Activated B cell treated with CpG ODN at 0.5 μM for 24 hours (primary cell): Measurements from ENCODE around the gene SYT9. TPM values are rescaled to one million over a fixed set of nuclear protein-coding genes. Genes with fewer than 3 reads are reported as not detected.

Experiments used
- ATAC-seq: fragments of 200-7000 bp; cut with Tn5 transposase; one replicate; pipeline ENCODE4 v1.10.0; 2021; ENCODE audit warnings: low read depth, mild to moderate bottlenecking, moderate library complexity
- CTCF ChIA-PET: fragments of 350-600 bp; sonication (Branson Sonifier 250); formaldehyde crosslinking; loops from one replicate; lab custom pipeline; 2021; ENCODE audit warnings: antibody characterized with exemption; lab: Charles Lee
- POLR2A ChIA-PET: fragments of 350-600 bp; sonication (Branson Sonifier 250); formaldehyde crosslinking; loops from one replicate; lab custom pipeline; 2021; ENCODE audit warnings: antibody characterized with exemption; lab: Charles Lee
- DNase-seq: peaks from one replicate; pipeline ENCODE4 v3.0.0; 2022
- H3K27ac Mint-ChIP-seq: one replicate; pipeline ENCODE4 v1.8.0; 2020; ENCODE audit warnings: mixed read lengths
- H3K27me3 Mint-ChIP-seq: one replicate; pipeline ENCODE4 v1.8.0; 2021; ENCODE audit warnings: mixed read lengths
- H3K36me3 Mint-ChIP-seq: one replicate; pipeline ENCODE4 v1.8.0; 2021; ENCODE audit warnings: low read depth, mixed read lengths
- H3K4me1 Mint-ChIP-seq: one replicate; pipeline ENCODE4 v1.8.0; 2021; ENCODE audit warnings: mixed read lengths
- H3K4me3 Mint-ChIP-seq: one replicate; pipeline ENCODE4 v1.8.0; 2020; ENCODE audit warnings: mild to moderate bottlenecking, mixed read lengths
- H3K9me3 Mint-ChIP-seq: one replicate; pipeline ENCODE4 v1.8.0; 2020; ENCODE audit warnings: mixed read lengths
- CTCF ChIP-seq: fragments of 200-600 bp; IDR thresholded peaks from one replicate; pipeline ENCODE4 v1.8.0; 2022; ENCODE audit warnings: antibody characterized with exemption, mild to moderate bottlenecking
- intact Hi-C: fragments of 100-400 bp; cut with micrococcal nuclease; formaldehyde crosslinking; loops from one replicate; pipeline ENCODE4 v1.15.1; 2024
- total RNA-seq: library from RNA; stranded (reverse); gene quantifications from 2 replicates; pipeline ENCODE4 v1.2.3, GENCODE V29; 2022

Gene SYT9
- total RNA-seq, 1 donor from 2014 or later, result not detected

- H3K9me3 Mint-ChIP-seq, result no peaks in the 10 kb centered on the region
- H3K4me3 Mint-ChIP-seq, result no peak overlapping the region
- H3K27ac Mint-ChIP-seq, result no peak overlapping the region
- no peaks in the 10 kb centered on the region for H3K27me3 Mint-ChIP-seq
- H3K4me1 Mint-ChIP-seq, result peaks cover 42% of the 10 kb centered on the region
- CTCF ChIA-PET, result interaction anchor here (1.2 kb wide), 1 partner anchor 10 kb away, joined by 3 read pairs; no protein-coding TSS in a partner anchor
- H3K36me3 Mint-ChIP-seq, result no peaks in the 10 kb centered on the region
- intact Hi-C loops, result no loop called here
- DNase-seq (no peak), ATAC-seq (no peak)
- TF ChIP-seq CTCF, result no peak
- POLR2A ChIA-PET, result interaction anchor here (2.6 kb wide), 1 partner anchor 10 kb away, joined by 28 read pairs; the partner anchor contains the start of gene PPFIBP2
These were observed 250.2 kb downstream of the SYT9 start for GRCh38 chr11:7501894-7502293.

GRCh38 chr11:7506243-7506642 lies 254.5 kb downstream of the SYT9 start:
- intact Hi-C loops, result loop anchor here (1.0 kb wide), 1 partner anchor 8 kb away; no protein-coding TSS in a partner anchor
- Mint-ChIP-seq H3K27ac (peak overlapping the region; percentile 65), H3K9me3 (no peaks in the 10 kb centered on the region), H3K36me3 (no peaks in the 10 kb centered on the region), H3K4me1 (peaks cover 34% of the 10 kb centered on the region), H3K4me3 (no peak overlapping the region), H3K27me3 (no peaks in the 10 kb centered on the region)
- DNase-seq, result no peak
- CTCF ChIA-PET, result interaction anchor here (1.0 to 1.7 kb wide), 2 partner anchors 15 to 183 kb away, joined by 3 to 4 read pairs; no protein-coding TSS in a partner anchor
- POLR2A ChIA-PET, result interaction anchor here (1.2 to 1.4 kb wide), 3 partner anchors 10 to 32 kb away, joined by 3 to 7 read pairs (median 5); no protein-coding TSS in a partner anchor
- ATAC-seq, result peak; percentile 60
- TF ChIP-seq CTCF, result no peak

- Mint-ChIP-seq H3K9me3 (no peaks in the 10 kb centered on the region), H3K27ac (no peak overlapping the region), H3K4me3 (no peak overlapping the region), H3K4me1 (peaks cover 53% of the 10 kb centered on the region), H3K36me3 (peaks cover under 1% of the 10 kb centered on the region), H3K27me3 (no peaks in the 10 kb centered on the region)
- CTCF ChIA-PET, result interaction anchor here (1.5 kb wide), 1 partner anchor 60 kb away, joined by 3 read pairs; no protein-coding TSS in a partner anchor
- intact Hi-C loops, result no loop called here
- POLR2A ChIA-PET, result interaction anchor here (0.9 to 1.1 kb wide), 2 partner anchors 12 kb away, joined by 3 read pairs; no protein-coding TSS in a partner anchor
- TF ChIP-seq CTCF, result no peak
- ATAC-seq (no peak), DNase-seq (no peak)
These were observed 256.4 kb downstream of the SYT9 start for GRCh38 chr11:7508087-7508486.

GRCh38 chr11:7509966-7510365 lies 258.3 kb downstream of the SYT9 start:
- no peak for TF ChIP-seq CTCF
- no peak overlapping the region for H3K4me3 Mint-ChIP-seq
- H3K9me3 Mint-ChIP-seq, result no peaks in the 10 kb centered on the region
- POLR2A ChIA-PET, result interaction anchor here (4.5 to 5.4 kb wide), 3 partner anchors 9 to 13 kb away, joined by 28 to 91 read pairs (median 66); no protein-coding TSS in a partner anchor
- H3K27me3 Mint-ChIP-seq, result no peaks in the 10 kb centered on the region
- DNase-seq (no peak), ATAC-seq (no peak)
- peaks cover 4% of the 10 kb centered on the region for H3K36me3 Mint-ChIP-seq
- intact Hi-C loops, result loop anchor here (5.0 to 10.0 kb wide), 7 partner anchors 97 to 1885 kb away; partner anchors contain the start of genes EIF3F, OR2D3, TAF10 and TRIM3
- H3K4me1 Mint-ChIP-seq, result peaks cover 61% of the 10 kb centered on the region
- CTCF ChIA-PET, result interaction anchor here (1.3 kb wide), 1 partner anchor 147 kb away, joined by 4 read pairs; no protein-coding TSS in a partner anchor
- H3K27ac Mint-ChIP-seq, result no peak overlapping the region

- ATAC-seq (no peak), DNase-seq (no peak)
- ChIA-PET POLR2A (interaction anchor here (1.1 to 5.4 kb wide), 6 partner anchors 10 to 38 kb away, joined by 3 to 91 read pairs (median 22); no protein-coding TSS in a partner anchor), CTCF (interaction anchor here (1.0 to 2.5 kb wide), 4 partner anchors 9 to 146 kb away, joined by 3 to 20 read pairs (median 4); no protein-coding TSS in a partner anchor)
- no peak for TF ChIP-seq CTCF
- intact Hi-C loops, result loop anchor here (5.0 to 10.0 kb wide), 7 partner anchors 96 to 1887 kb away; partner anchors contain the start of genes EIF3F, OR2D3, TAF10 and TRIM3
- Mint-ChIP-seq H3K4me1 (peaks cover 53% of the 10 kb centered on the region), H3K27me3 (no peaks in the 10 kb centered on the region), H3K9me3 (no peaks in the 10 kb centered on the region), H3K4me3 (peak overlapping the region; percentile 58), H3K27ac (peak overlapping the region; percentile 97), H3K36me3 (peaks cover 4% of the 10 kb centered on the region)
These were observed 259.7 kb downstream of the SYT9 start for GRCh38 chr11:7511401-7511800.
